SK-N-SH treated with all-trans-retinoic acid at 6 μM for 48 hours (cell line): Measurements from ENCODE around the gene MT2A.

Source experiments
- ESRRG ChIP-seq: fragments of 250-450 bp; sonication (Bioruptor Pico); IDR thresholded peaks from 2 replicates; pipeline ENCODE4 v1.6.1; 2021; ENCODE audit warnings: mild to moderate bottlenecking
- TCF4 ChIP-seq: fragments of 250-450 bp; sonication (Bioruptor Pico); IDR thresholded peaks from 2 replicates; pipeline ENCODE4 v1.8.0; 2021; ENCODE audit warnings: mild to moderate bottlenecking, moderate library complexity, borderline replicate concordance
- ZFP30 ChIP-seq: fragments of 450-650 bp; formaldehyde crosslinking; IDR thresholded peaks from 2 replicates; pipeline ENCODE4 v1.5.0; 2022; ENCODE audit warnings: mild to moderate bottlenecking, moderate library complexity
- ZNF70 ChIP-seq: fragments of 450-650 bp; formaldehyde crosslinking; IDR thresholded peaks from 2 replicates; pipeline ENCODE4 v1.5.0; 2020; ENCODE audit warnings: mild to moderate bottlenecking, moderate library complexity

- TF ChIP-seq ZNF70 (CRISPR knock-in tag) (no peak), ZFP30 (CRISPR knock-in tag) (no peak), TCF4 (CRISPR knock-in tag) (no peak), ESRRG (no peak)
Observed at GRCh38 chr16:56601325-56601724, 7.1 kb upstream of the MT2A start.
